ENCODE data around the gene ROPN1L. TPM values are rescaled to one million over a fixed set of nuclear protein-coding genes. Genes with fewer than 3 reads are reported as not detected.

ROPN1L gene
- total and polyA plus RNA-seq, 2 experiments from 2014 or later, result 0.30 TPM; not detected in 1

DNA sequence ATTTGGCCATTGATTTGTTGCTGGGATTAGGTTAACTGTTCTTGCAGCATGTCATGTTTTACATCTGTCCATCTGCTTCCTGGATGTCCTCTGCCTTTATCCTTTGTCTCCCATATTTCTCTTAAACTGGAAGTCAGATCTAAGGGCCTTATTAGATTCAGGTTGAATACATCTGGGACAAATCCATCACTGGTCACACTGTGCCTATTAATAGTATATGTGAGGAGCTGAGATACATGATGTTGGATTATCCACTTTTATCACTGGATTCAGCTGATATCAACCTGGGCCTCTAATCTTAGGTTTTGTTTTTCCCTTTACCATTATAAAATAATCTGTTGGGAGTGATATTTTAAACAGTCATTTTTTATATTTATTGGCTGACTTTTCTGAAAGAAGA, 41.8 kb upstream of the ROPN1L start:
- H3K27ac ChIP-seq, result no peak overlapping the region
- no peaks in the 10 kb centered on the region for H3K9me2 ChIP-seq (replicated peaks; ENCODE audit: insufficient read depth)
- H4K20me1 ChIP-seq (ENCODE audit: insufficient read depth, poor library complexity, severe bottlenecking), result no peaks in the 10 kb centered on the region
- H2AFZ ChIP-seq, result no peak overlapping the region
- H3K4me2 ChIP-seq, result no peak overlapping the region
- H3K79me2 ChIP-seq, result no peaks in the 10 kb centered on the region
- no peak overlapping the region for H3K4me3 ChIP-seq
- no peak for TF ChIP-seq EZH2 (IDR thresholded peaks at IDR 0.05; ENCODE audit: borderline replicate concordance)
- TF ChIP-seq, protein P1, sequence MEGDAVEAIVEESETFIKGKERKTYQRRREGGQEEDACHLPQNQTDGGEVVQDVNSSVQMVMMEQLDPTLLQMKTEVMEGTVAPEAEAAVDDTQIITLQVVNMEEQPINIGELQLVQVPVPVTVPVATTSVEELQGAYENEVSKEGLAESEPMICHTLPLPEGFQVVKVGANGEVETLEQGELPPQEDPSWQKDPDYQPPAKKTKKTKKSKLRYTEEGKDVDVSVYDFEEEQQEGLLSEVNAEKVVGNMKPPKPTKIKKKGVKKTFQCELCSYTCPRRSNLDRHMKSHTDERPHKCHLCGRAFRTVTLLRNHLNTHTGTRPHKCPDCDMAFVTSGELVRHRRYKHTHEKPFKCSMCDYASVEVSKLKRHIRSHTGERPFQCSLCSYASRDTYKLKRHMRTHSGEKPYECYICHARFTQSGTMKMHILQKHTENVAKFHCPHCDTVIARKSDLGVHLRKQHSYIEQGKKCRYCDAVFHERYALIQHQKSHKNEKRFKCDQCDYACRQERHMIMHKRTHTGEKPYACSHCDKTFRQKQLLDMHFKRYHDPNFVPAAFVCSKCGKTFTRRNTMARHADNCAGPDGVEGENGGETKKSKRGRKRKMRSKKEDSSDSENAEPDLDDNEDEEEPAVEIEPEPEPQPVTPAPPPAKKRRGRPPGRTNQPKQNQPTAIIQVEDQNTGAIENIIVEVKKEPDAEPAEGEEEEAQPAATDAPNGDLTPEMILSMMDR (IDR thresholded peaks at IDR 0.05; ENCODE audit: poor library complexity), result no peak
- no peak for TF ChIP-seq EZH2phosphoT487 (IDR thresholded peaks at IDR 0.05; ENCODE audit: low read depth, severe bottlenecking, unreplicated experiment)
- DNase-seq (ENCODE audit: low spot score), result no peak
- no peaks in the 10 kb centered on the region for H3K27me3 ChIP-seq
- H3K4me1 ChIP-seq (ENCODE audit: insufficient read depth), result no peaks in the 10 kb centered on the region
- no peaks in the 10 kb centered on the region for H3K36me3 ChIP-seq (replicated peaks; ENCODE audit: insufficient read depth, low read depth)
- no peaks in the 10 kb centered on the region for H3K9me3 ChIP-seq (ENCODE audit: low read depth)

DNA sequence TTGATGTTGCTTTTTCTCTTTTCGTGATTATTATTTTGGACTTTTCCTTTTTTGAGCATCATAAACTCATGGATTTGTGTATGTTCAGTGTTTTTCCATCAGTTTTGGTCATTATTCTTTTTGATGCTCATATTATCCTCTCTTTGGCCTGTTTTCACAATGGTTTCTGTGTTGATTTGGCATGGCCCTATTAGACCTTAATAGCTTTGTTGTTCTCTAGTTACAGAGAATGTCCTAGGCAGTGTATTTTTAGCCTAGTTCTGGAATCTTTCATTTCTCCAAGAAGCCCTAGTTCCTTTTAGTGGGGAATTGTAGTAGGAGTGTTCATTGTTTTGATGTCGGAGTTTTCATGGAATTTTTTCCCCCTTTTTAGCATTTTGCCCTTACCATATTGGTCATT, 41.3 kb upstream of the ROPN1L start:
- no peak for DNase-seq (ENCODE audit: low spot score)
- Histone ChIP-seq H3K79me2 (no peaks in the 10 kb centered on the region), H2AFZ (no peak overlapping the region), H3K4me2 (no peak overlapping the region), H3K4me3 (no peak overlapping the region), H3K27me3 (no peaks in the 10 kb centered on the region), H3K27ac (no peak overlapping the region), H3K36me3 (replicated peaks; ENCODE audit: insufficient read depth, low read depth) (no peaks in the 10 kb centered on the region), H3K4me1 (ENCODE audit: insufficient read depth) (no peaks in the 10 kb centered on the region), H3K9me3 (ENCODE audit: low read depth) (no peaks in the 10 kb centered on the region), H3K9me2 (replicated peaks; ENCODE audit: insufficient read depth) (no peaks in the 10 kb centered on the region), H4K20me1 (ENCODE audit: insufficient read depth, poor library complexity, severe bottlenecking) (no peaks in the 10 kb centered on the region)
- 96% methylated on average over 2 of the region's 2 CpGs for WGBS (ENCODE audit: low lambda C conversion rate, missing lambda C conversion rate)
- TF ChIP-seq, protein P1 (IDR thresholded peaks at IDR 0.05; ENCODE audit: poor library complexity), result no peak
- TF ChIP-seq EZH2phosphoT487 (IDR thresholded peaks at IDR 0.05; ENCODE audit: low read depth, severe bottlenecking, unreplicated experiment) (no peak), EZH2 (IDR thresholded peaks at IDR 0.05; ENCODE audit: borderline replicate concordance) (no peak)

DNA sequence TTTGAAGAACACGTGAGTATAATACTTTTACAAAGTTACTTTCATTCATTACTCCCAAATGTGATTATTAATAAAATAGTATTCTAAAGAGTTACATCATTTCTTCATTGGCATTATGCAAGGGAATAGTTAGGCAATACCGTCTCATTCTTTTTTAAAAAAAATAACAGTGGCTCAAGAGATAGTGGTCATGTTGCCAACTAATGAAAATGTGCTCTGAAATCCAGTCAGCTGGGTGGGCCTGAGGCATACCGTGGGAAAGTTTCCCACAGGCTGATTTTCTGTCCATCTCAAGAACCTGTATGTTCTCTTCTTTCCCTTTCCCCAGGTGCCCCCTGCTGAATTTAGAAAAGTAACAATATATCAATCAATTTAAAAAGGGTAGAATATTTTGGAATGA, 40.8 kb upstream of the ROPN1L start:
- H3K79me2 ChIP-seq, result no peaks in the 10 kb centered on the region
- H3K9me2 ChIP-seq (replicated peaks; ENCODE audit: insufficient read depth), result no peaks in the 10 kb centered on the region
- H3K4me2 ChIP-seq, result no peak overlapping the region
- H3K4me3 ChIP-seq, result no peak overlapping the region
- WGBS (ENCODE audit: low lambda C conversion rate, missing lambda C conversion rate), result 90% methylated on average over 3 of the region's 3 CpGs
- no peaks in the 10 kb centered on the region for H3K27me3 ChIP-seq
- DNase-seq (ENCODE audit: low spot score), result no peak
- no peaks in the 10 kb centered on the region for H3K4me1 ChIP-seq (ENCODE audit: insufficient read depth)
- H3K36me3 ChIP-seq (replicated peaks; ENCODE audit: insufficient read depth, low read depth), result no peaks in the 10 kb centered on the region
- H3K27ac ChIP-seq, result no peak overlapping the region
- no peaks in the 10 kb centered on the region for H3K9me3 ChIP-seq (ENCODE audit: low read depth)
- H2AFZ ChIP-seq, result no peak overlapping the region
- no peaks in the 10 kb centered on the region for H4K20me1 ChIP-seq (ENCODE audit: insufficient read depth, poor library complexity, severe bottlenecking)
- TF ChIP-seq EZH2 (IDR thresholded peaks at IDR 0.05; ENCODE audit: borderline replicate concordance), result no peak
- no peak for TF ChIP-seq EZH2phosphoT487 (IDR thresholded peaks at IDR 0.05; ENCODE audit: low read depth, severe bottlenecking, unreplicated experiment)
- TF ChIP-seq, protein P1 (IDR thresholded peaks at IDR 0.05; ENCODE audit: poor library complexity), result no peak

DNA sequence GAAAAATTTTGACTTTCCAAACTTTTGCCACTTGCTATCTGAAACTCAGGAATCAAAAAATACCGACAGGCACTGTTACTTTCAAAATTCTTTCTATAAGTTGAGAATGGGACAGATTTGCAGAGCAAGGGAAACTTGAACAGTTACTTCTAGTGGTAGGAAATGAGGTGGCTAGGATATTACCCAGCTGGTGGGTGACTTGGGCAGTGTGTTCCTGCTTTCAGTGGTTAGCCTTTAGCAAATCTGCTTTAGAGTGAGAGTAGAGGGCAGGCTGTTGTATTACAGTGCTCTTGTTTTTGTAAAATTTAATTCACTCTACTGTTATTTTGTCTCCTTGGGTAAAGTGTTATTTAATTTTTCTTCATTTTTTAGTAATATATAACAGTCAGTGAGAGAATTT, 40.2 kb upstream of the ROPN1L start:
- Histone ChIP-seq H3K9me3 (ENCODE audit: low read depth) (no peaks in the 10 kb centered on the region), H2AFZ (no peak overlapping the region), H3K79me2 (no peaks in the 10 kb centered on the region), H3K4me2 (no peak overlapping the region), H3K36me3 (replicated peaks; ENCODE audit: insufficient read depth, low read depth) (no peaks in the 10 kb centered on the region), H3K4me3 (no peak overlapping the region), H3K4me1 (ENCODE audit: insufficient read depth) (no peaks in the 10 kb centered on the region), H3K9me2 (replicated peaks; ENCODE audit: insufficient read depth) (no peaks in the 10 kb centered on the region), H3K27me3 (no peaks in the 10 kb centered on the region), H3K27ac (no peak overlapping the region), H4K20me1 (ENCODE audit: insufficient read depth, poor library complexity, severe bottlenecking) (no peaks in the 10 kb centered on the region)
- 88% methylated on average over 1 of the region's 1 CpG for WGBS (ENCODE audit: low lambda C conversion rate, missing lambda C conversion rate)
- TF ChIP-seq, protein P1 (IDR thresholded peaks at IDR 0.05; ENCODE audit: poor library complexity), result no peak
- TF ChIP-seq EZH2 (IDR thresholded peaks at IDR 0.05; ENCODE audit: borderline replicate concordance), result no peak
- no peak for TF ChIP-seq EZH2phosphoT487 (IDR thresholded peaks at IDR 0.05; ENCODE audit: low read depth, severe bottlenecking, unreplicated experiment)
- no peak for DNase-seq (ENCODE audit: low spot score)

Data from hepatocyte (in vitro differentiated cells).